Activated CD4-positive, alpha-beta T cell treated with anti-CD3 and anti-CD28 coated beads for 48 hours (primary cell): ENCODE data around the gene VSX1.
A peak's percentile ranks its signal among the peaks of the same experiment; 100 is the strongest.

Experiments used
- DNase-seq: peaks from one replicate; pipeline ENCODE4 v3.0.0-alpha.2; 2020

The VSX1 gene

GRCh38 chr20:25038591-25039015, 43.3 kb downstream of the VSX1 start:
- DNase-seq: no peak

GRCh38 chr20:25038103-25038410, 43.9 kb downstream of the VSX1 start:
- no peak for DNase-seq

DNA sequence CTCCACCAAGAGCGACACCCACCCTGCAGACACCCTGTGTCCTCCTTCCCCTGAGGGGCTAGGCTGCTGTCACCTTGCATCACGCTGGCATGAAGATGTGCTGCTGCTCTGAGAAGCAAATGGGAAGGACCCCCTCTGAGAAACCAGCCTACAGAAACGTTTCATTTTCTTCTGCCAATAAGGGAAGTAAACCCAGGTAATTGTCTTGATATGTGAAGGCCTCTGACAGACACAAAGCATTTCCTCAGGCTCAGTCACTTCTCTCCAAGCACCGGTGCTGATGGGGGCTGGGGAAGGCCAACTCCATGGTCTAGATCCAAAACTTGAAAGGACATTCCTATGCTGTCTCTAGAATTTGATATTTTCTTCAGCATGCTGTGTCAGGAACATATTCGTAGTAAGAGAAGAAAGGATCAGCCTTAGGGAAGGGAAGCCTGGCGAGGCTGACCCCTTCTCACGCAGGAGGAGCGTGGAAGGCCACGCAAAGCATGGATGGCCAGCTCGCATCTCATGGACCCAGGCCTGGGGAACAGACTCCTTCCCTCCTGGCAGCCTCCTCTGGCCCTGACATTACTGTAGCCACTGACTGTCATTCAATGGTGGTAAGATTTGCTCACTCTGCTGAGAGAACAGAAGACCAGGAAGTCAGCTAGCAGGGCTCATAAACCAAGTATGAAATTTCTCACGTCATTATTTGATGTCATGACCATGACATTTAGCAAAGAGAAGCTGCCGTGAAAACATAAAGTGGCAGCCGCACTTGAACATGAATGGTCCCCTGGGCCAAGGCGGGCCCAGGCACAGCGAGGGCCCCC, 44.4 kb downstream of the VSX1 start:
- no peak for DNase-seq

- DNase-seq: no peak
Measured at GRCh38 chr20:25036331-25036936, 45.5 kb downstream of the VSX1 start.

- peak; percentile 18 for DNase-seq
Measured at GRCh38 chr20:25035921-25036320, 46.0 kb downstream of the VSX1 start.

- DNase-seq: no peak
Measured at GRCh38 chr20:25033924-25034300, 48.0 kb downstream of the VSX1 start.

- no peak for DNase-seq
Measured at GRCh38 chr20:25033265-25033923, 48.5 kb downstream of the VSX1 start.

DNA sequence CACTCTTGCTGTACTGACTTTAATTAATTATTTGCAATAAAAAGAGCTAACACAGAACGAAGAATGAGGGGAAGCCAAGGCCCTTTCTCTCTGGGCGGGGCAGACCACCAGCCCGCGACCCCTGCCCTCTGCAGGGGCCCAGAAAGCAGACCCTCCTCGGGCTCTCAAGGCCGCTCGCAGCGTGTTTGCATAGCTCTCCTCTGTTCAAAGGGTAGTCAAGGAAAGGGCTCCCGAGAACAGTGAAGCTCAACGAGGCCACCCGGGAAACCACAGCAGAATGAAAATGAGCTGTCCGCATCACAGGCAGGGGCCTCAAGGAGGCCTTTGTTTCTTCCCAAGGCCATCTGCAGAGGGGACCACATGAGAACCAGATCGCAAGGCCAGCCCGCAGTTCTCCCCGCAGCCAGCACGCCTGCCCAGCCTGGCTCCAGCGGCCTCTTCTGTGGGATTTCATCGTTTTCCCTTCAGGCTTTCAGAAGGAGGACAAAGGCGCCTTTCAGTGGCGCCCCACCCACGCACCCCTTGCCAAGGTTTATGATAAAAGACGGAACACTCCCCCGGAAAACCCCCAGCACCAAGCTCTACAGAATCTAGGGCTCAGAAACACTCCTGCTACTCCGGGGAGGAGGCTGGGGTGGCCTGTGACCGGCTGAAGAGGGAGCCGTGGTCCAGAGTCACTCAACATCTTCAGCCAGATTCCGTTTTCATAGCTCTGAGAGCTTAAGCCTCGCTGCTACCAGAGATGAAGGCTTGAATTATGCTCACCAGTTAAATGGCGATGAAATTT, 49.3 kb downstream of the VSX1 start:
- DNase-seq: no peak

GRCh38 chr20:25032065-25032477, 49.9 kb downstream of the VSX1 start:
- DNase-seq: no peak

DNA sequence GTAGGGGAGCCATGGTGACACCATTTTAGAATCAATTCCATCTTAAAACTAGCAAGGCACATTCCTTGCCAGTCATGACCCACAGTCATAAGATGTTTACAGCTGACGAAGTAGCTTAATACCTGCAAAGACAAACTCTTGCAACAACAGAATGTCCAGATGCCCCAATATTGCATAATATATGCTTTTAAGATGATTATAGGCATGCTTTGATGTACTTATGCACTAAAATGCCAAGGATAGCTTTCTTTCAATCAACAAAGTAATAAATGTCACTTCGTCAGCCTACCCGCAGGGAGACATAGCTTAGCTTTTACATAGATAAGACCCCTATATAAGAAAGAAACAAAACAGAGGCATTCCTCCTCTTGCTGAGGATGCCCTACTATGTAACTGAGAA, 50.7 kb downstream of the VSX1 start:
- DNase-seq: no peak

- DNase-seq: no peak
Measured at GRCh38 chr20:25030649-25031207, 51.2 kb downstream of the VSX1 start.

DNA sequence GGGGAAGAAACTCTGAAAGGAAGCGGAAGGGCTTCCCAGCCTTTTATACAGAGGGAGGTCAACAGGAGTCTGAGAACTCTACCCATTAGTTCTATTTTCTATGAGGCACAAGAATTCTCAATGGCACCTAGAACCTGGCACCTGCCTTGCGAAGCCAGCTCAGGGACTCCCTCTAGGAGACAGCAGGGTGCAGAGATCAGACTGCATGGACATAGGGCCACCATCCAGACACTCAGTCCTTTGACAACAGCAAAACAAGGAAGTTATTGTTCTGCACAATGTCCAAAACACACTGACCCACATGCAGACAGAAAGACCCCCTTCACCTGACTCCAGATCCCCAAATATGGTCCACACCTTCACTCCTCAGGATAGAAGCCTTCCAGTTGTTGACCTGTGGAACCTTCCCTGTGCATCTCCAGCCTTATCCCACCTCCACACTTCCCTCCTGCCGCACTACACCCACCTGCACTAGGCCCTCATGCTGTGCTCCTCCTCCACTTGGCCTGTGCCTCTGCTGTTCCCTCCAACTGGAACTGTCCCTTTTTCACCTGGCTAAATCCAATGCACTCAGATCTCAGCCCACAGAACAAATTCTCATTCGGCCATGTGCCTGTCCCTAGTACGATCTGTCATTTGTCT, 51.8 kb downstream of the VSX1 start:
- no peak for DNase-seq

DNA sequence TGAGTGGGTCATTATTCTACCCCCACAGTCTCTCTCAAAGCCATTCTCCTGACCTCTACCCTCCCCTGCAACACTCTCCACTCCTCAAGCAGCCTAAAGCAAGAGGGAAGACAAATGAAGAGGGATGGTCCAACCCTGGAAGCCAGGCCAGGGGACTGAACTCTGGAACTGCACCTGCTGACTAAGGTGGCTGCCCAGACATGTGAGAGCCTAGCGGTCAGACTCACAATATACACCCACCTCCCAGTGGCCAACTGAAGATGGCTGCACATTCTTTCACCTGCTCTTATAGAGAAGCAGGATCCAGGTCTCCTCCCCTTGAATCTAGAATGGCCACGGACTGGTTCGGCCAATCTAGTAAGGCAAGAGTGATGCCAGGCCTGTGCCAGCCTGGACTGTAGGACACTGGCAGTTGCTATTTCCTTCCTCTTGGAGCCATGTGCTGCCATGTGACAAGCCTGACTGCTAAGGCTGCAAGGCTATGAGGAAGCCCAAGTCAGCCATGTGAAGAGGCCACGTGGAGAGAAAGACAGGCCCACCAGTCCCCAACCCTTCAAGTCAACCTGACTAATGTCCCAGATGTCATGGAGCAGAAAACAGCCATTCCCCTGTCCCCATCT, 55.8 kb downstream of the VSX1 start:
- DNase-seq: no peak
